K562 (cell line): Measurements from ENCODE around the gene XYLB. TPM values are rescaled to one million over a fixed set of nuclear protein-coding genes. Genes with fewer than 3 reads are reported as not detected.

Experiments used
- ARHGAP35 ChIP-seq: fragments of 450-650 bp; IDR thresholded peaks from 2 replicates; pipeline ENCODE4 v1.6.1; 2018; ENCODE audit not compliant: partially characterized antibody
- BRCA1 ChIP-seq, 2 experiments: fragments of 450-650 bp in 1 of 2; sonication (generic) in 1 of 2; formaldehyde crosslinking in 1 of 2; IDR thresholded peaks; 2 replicates each; pipeline versions ENCODE4 v1.5.0 to v1.6.1; 2017 to 2020; ENCODE audit warnings: mild to moderate bottlenecking in 1 of 2, missing genetic modification reagents in 1 of 2
- CHCHD3 ChIP-seq: fragments of 250-450 bp; sonication (Bioruptor Pico); IDR thresholded peaks from 2 replicates; pipeline ENCODE4 v2.1.2; 2022; ENCODE audit warnings: mild to moderate bottlenecking
- CREBBP ChIP-seq: IDR thresholded peaks from one replicate; pipeline ENCODE4 v1.6.1; 2012; ENCODE audit warnings: low read depth, mild to moderate bottlenecking, control low read depth, inconsistent platforms, low read length
- ETV6 ChIP-seq, 3 experiments: fragments of 150-350 bp in 1 of 3; sonication (generic) in 1 of 3; formaldehyde crosslinking in 1 of 3; IDR thresholded peaks; 2 replicates each; pipeline versions ENCODE4 v1.6.1 to v1.8.0; 2014 to 2022; ENCODE audit warnings: borderline replicate concordance in 2 of 3, low read depth in 2 of 3, antibody characterized with exemption in 1 of 3, low read length in 1 of 3, mild to moderate bottlenecking in 1 of 3, missing genetic modification reagents in 1 of 3
- GTF2F1 ChIP-seq: IDR thresholded peaks from 2 replicates; pipeline ENCODE4 v1.6.1; 2011; ENCODE audit warnings: low read depth, low read length, improper control_type of control experiment
- HNRNPUL1 ChIP-seq: fragments of 200-400 bp; formaldehyde crosslinking; IDR thresholded peaks from 2 replicates; pipeline ENCODE4 v1.6.1; 2017; ENCODE audit warnings: low read length
- KLF10 ChIP-seq: fragments of 250-450 bp; sonication (Bioruptor Pico); IDR thresholded peaks from 2 replicates; pipeline ENCODE4 v1.6.1; 2021; ENCODE audit warnings: matching md5 sums
- MTF1 ChIP-seq: fragments of 250-450 bp; sonication (Bioruptor Pico); IDR thresholded peaks from 2 replicates; pipeline ENCODE4 v1.9.0; 2021; ENCODE audit warnings: moderate library complexity, mild to moderate bottlenecking, inconsistent platforms, borderline replicate concordance
- MXI1 ChIP-seq: IDR thresholded peaks from 2 replicates; pipeline ENCODE4 v1.6.1; 2011; ENCODE audit warnings: low read depth, mild to moderate bottlenecking, improper control_type of control experiment, low read length
- NCOR1 ChIP-seq: fragments of 450-650 bp; IDR thresholded peaks from 2 replicates; pipeline ENCODE4 v1.6.1; 2016; ENCODE audit warnings: mild to moderate bottlenecking, moderate library complexity
- RAD51 ChIP-seq: fragments of 450-650 bp; IDR thresholded peaks from 2 replicates; pipeline ENCODE4 v1.7.1; 2016; ENCODE audit warnings: low read depth, mild to moderate bottlenecking, borderline replicate concordance
- RFX1 ChIP-seq: fragments of 450-650 bp; IDR thresholded peaks from 2 replicates; pipeline ENCODE4 v1.6.1; 2016; ENCODE audit warnings: mild to moderate bottlenecking, moderate library complexity
- XRCC5 ChIP-seq: fragments of 200-400 bp; formaldehyde crosslinking; IDR thresholded peaks from 2 replicates; pipeline ENCODE4 v1.6.1; 2017; ENCODE audit warnings: low read depth, mild to moderate bottlenecking, low read length
- YY1 ChIP-seq, 3 experiments: IDR thresholded peaks; 2 replicates each; pipeline ENCODE4 v1.6.1; 2011; ENCODE audit warnings: low read length in 2 of 3, mild to moderate bottlenecking in 2 of 3, moderate library complexity in 2 of 3, borderline replicate concordance in 1 of 3, control low read depth in 1 of 3, low read depth in 1 of 3; ENCODE audit not compliant: insufficient read depth in 3 of 3, insufficient replicate concordance in 2 of 3, control insufficient read depth in 1 of 3, insufficient read length in 1 of 3; ENCODE audit errors: extremely low read depth in 1 of 3
- ZFPM2 ChIP-seq: fragments of 250-450 bp; sonication (Bioruptor Pico); IDR thresholded peaks from 2 replicates; pipeline ENCODE4 v1.5.1; 2022; ENCODE audit warnings: mild to moderate bottlenecking
- ZNF282 ChIP-seq: sonication (generic); formaldehyde crosslinking; IDR thresholded peaks from 2 replicates; pipeline ENCODE4 v1.8.1; 2023; ENCODE audit warnings: missing genetic modification reagents
- polyA plus RNA-seq, 8 experiments: library from polyadenylated mRNA; depleted of rRNA in 4 of 8; stranded (reverse) in 5 of 8; unstranded in 3 of 8; fragments of >200 nt; fragmentation: Nextera tagmentation in 2 of 8; fragmentation: Illumina TruSeq in 1 of 8; extraction: Ambion mirVana in 2 of 8; extraction: Trizol in 1 of 8; gene quantifications; 2 replicates each; pipeline versions ENCODE4 v1.2.1 to v1.2.3, GENCODE V29; 2011 to 2014; ENCODE audit warnings: inconsistent platforms in 1 of 8, missing spikeins in 1 of 8
- total RNA-seq, 7 experiments: library from RNA; depleted of rRNA in 6 of 7; stranded (reverse); fragments of >200 nt in 6 of 7; fragmentation: Illumina TruSeq in 2 of 7; extraction: Trizol in 2 of 7; gene quantifications; 2 replicates each; pipeline versions ENCODE4 v1.2.1 to v1.2.3, GENCODE V29; 2011 to 2021; ENCODE audit warnings: low replicate concordance in 1 of 7
- TF ChIP-seq, protein P1 (sequence below): fragments of 200-800 bp; sonication (Bioruptor generic); IDR thresholded peaks from 2 replicates; pipeline ENCODE4 v1.6.1; 2016; ENCODE audit warnings: missing genetic modification characterization, missing compliant biosample characterization
- TF ChIP-seq, protein P2 (sequence below), 2 experiments: IDR thresholded peaks; 2 replicates each; pipeline ENCODE4 v1.6.1; 2011; ENCODE audit warnings: borderline replicate concordance in 1 of 2, control low read depth in 1 of 2, low read depth in 1 of 2, low read length in 1 of 2, mild to moderate bottlenecking in 1 of 2, mixed read lengths in 1 of 2, moderate library complexity in 1 of 2; ENCODE audit not compliant: insufficient read depth in 1 of 2, insufficient read length in 1 of 2, poor library complexity in 1 of 2, severe bottlenecking in 1 of 2; ENCODE audit errors: extremely low read depth in 1 of 2

XYLB gene
- total and polyA plus RNA-seq, 9 of the 15 experiments (the other 6 are each of a cell fraction or from before 2014, with no cell fraction given) = 4.0 to 20.2 (median 13.2) TPM

DNA sequence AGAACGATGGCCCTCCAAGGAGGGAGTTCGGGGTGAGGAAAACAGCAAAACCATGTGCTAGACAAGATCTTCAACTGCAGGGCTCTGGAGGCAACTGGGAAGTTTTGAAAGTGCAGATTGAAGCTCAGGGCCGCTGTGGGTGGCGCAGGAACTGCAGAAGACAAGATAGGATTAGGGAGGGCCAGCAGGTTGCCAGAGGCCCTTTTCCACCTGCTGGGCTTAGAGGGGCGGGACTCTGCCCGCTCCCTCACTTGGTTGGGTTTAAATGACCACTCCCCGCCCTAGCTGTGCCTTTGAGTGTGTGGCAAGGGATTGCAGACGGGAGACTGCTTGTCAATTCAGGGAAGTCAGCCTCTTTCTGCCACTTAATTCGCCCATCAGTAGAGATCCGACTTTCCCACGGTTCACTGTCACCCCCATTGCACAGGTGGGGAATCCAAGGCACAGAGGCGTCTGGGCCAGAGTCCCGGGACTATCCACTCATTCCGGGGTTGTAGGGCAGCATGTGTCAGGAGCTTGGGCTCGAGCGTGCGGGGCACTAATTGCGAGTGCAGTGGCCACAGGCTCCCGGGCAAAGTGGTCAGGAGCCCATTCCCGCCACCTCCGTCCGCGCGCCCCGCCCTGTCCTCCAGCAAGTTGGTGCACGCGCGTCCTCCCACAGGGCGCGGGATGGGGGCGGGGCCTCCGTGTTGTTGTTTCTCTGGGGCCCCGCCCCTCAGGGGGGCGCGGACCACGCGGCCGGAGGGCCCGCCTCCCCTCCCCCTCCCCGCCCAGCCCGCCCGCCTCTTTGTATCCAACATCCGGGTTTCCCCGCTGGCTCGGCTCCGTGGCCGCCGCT lies 106.7 kb downstream of the XYLB start, which contains the start of gene ACVR2B (continued):
- TF ChIP-seq, protein P1, sequence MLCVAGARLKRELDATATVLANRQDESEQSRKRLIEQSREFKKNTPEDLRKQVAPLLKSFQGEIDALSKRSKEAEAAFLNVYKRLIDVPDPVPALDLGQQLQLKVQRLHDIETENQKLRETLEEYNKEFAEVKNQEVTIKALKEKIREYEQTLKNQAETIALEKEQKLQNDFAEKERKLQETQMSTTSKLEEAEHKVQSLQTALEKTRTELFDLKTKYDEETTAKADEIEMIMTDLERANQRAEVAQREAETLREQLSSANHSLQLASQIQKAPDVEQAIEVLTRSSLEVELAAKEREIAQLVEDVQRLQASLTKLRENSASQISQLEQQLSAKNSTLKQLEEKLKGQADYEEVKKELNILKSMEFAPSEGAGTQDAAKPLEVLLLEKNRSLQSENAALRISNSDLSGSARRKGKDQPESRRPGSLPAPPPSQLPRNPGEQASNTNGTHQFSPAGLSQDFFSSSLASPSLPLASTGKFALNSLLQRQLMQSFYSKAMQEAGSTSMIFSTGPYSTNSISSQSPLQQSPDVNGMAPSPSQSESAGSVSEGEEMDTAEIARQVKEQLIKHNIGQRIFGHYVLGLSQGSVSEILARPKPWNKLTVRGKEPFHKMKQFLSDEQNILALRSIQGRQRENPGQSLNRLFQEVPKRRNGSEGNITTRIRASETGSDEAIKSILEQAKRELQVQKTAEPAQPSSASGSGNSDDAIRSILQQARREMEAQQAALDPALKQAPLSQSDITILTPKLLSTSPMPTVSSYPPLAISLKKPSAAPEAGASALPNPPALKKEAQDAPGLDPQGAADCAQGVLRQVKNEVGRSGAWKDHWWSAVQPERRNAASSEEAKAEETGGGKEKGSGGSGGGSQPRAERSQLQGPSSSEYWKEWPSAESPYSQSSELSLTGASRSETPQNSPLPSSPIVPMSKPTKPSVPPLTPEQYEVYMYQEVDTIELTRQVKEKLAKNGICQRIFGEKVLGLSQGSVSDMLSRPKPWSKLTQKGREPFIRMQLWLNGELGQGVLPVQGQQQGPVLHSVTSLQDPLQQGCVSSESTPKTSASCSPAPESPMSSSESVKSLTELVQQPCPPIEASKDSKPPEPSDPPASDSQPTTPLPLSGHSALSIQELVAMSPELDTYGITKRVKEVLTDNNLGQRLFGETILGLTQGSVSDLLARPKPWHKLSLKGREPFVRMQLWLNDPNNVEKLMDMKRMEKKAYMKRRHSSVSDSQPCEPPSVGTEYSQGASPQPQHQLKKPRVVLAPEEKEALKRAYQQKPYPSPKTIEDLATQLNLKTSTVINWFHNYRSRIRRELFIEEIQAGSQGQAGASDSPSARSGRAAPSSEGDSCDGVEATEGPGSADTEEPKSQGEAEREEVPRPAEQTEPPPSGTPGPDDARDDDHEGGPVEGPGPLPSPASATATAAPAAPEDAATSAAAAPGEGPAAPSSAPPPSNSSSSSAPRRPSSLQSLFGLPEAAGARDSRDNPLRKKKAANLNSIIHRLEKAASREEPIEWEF (CRISPR knock-in tag) = no peak
- TF ChIP-seq ZNF282 (CRISPR knock-in tag) (no peak), ZFPM2 (CRISPR knock-in tag) (no peak), BRCA1 (IDR thresholded peaks at IDR 0.05) (no peak), BRCA1 (CRISPR knock-in tag; IDR thresholded peaks at IDR 0.05) (no peak), MXI1 (no peak), RFX1 (no peak), ARHGAP35 (no peak), NCOR1 (no peak), GTF2F1 (no peak), ETV6 (IDR thresholded peaks at IDR 0.05; ENCODE audit: borderline replicate concordance in 1 of 2, low read depth in 2 of 2, low read length in 1 of 2) (no peak), ETV6 (CRISPR knock-in tag; IDR thresholded peaks at IDR 0.05; ENCODE audit: borderline replicate concordance) (no peak), CHCHD3 (CRISPR knock-in tag) (no peak), YY1 (IDR thresholded peaks at IDR 0.05; ENCODE audit: borderline replicate concordance in 1 of 3, control insufficient read depth in 1 of 3, extremely low read depth in 1 of 3, insufficient read depth in 3 of 3, insufficient read length in 1 of 3, insufficient replicate concordance in 2 of 3, low read depth in 1 of 3, low read length in 2 of 3) (peak; percentile 38 to 84 (median 78)), HNRNPUL1 (no peak), RAD51 (0 out of 2 replicates have a peak, but pooled peaks have one; percentile 18), XRCC5 (no peak), KLF10 (CRISPR knock-in tag) (no peak), CREBBP (no peak), MTF1 (CRISPR knock-in tag) (no peak)
- TF ChIP-seq, protein P2, sequence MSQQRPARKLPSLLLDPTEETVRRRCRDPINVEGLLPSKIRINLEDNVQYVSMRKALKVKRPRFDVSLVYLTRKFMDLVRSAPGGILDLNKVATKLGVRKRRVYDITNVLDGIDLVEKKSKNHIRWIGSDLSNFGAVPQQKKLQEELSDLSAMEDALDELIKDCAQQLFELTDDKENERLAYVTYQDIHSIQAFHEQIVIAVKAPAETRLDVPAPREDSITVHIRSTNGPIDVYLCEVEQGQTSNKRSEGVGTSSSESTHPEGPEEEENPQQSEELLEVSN (IDR thresholded peaks at IDR 0.05; ENCODE audit: borderline replicate concordance in 1 of 2, extremely low read depth in 1 of 2, insufficient read depth in 1 of 2, insufficient read length in 1 of 2, low read depth in 1 of 2, low read length in 1 of 2, poor library complexity in 1 of 2, severe bottlenecking in 1 of 2) = peak; percentile 50 to 93
